ENCODE measurements around the gene APOBEC4.
"Not testable (repeated sequence)": the region's sequence is repeated elsewhere in the genome, so short reads cannot be mapped to it uniquely, and the experiment has no call there.

APOBEC4 gene

GRCh38 chr1:183635606-183636333, 17.3 kb downstream of the APOBEC4 start, which contains the start of gene ARPC5:
Gene ARPC5, minus strand, starts transcription at chr1:183635783. Its CDS starts 124 bp downstream, at chr1:183635659.
- in situ Hi-C loops (cut with HindIII; ENCODE audit: low sequenced_read_pairs): no loop called here

GRCh38 chr1:183635099-183635605, 18.0 kb downstream of the APOBEC4 start:
- in situ Hi-C loops (cut with HindIII; ENCODE audit: low sequenced_read_pairs): no loop called here

GRCh38 chr1:183634429-183635065, 18.6 kb downstream of the APOBEC4 start:
- in situ Hi-C loops (cut with HindIII; ENCODE audit: low sequenced_read_pairs): no loop called here

- in situ Hi-C loops (cut with HindIII; ENCODE audit: low sequenced_read_pairs): no loop called here
Observed at GRCh38 chr1:183633676-183634343, 19.3 kb downstream of the APOBEC4 start.

GRCh38 chr1:183632964-183633363, 20.2 kb downstream of the APOBEC4 start:
- in situ Hi-C loops (cut with HindIII; ENCODE audit: low sequenced_read_pairs): no loop called here

- in situ Hi-C loops (cut with HindIII; ENCODE audit: low sequenced_read_pairs): no loop called here
Observed at GRCh38 chr1:183632114-183632513, 21.0 kb downstream of the APOBEC4 start.

- in situ Hi-C loops (cut with HindIII; ENCODE audit: low sequenced_read_pairs): no loop called here
Observed at GRCh38 chr1:183630748-183631147, 22.4 kb downstream of the APOBEC4 start.

GRCh38 chr1:183628537-183628936, 24.6 kb downstream of the APOBEC4 start:
- in situ Hi-C loops (cut with HindIII; ENCODE audit: low sequenced_read_pairs): no loop called here

GRCh38 chr1:183626236-183626635, 26.9 kb downstream of the APOBEC4 start:
- in situ Hi-C loops (cut with HindIII; ENCODE audit: low sequenced_read_pairs): not testable (repeated sequence)

- in situ Hi-C loops (cut with HindIII; ENCODE audit: low sequenced_read_pairs): no loop called here
Observed at GRCh38 chr1:183622884-183623785, 30.0 kb downstream of the APOBEC4 start.

- in situ Hi-C loops (cut with HindIII; ENCODE audit: low sequenced_read_pairs): no loop called here
Observed at GRCh38 chr1:183622013-183622412, 31.1 kb downstream of the APOBEC4 start.

GRCh38 chr1:183620311-183620710, 32.8 kb downstream of the APOBEC4 start:
- in situ Hi-C loops (cut with HindIII; ENCODE audit: low sequenced_read_pairs): no loop called here

- in situ Hi-C loops (cut with HindIII; ENCODE audit: low sequenced_read_pairs): no loop called here
Observed at GRCh38 chr1:183619781-183620180, 33.3 kb downstream of the APOBEC4 start.

GRCh38 chr1:183618202-183618601, 34.9 kb downstream of the APOBEC4 start:
- in situ Hi-C loops (cut with HindIII; ENCODE audit: low sequenced_read_pairs): not testable (repeated sequence)

- in situ Hi-C loops (cut with HindIII; ENCODE audit: low sequenced_read_pairs): not testable (repeated sequence)
Observed at GRCh38 chr1:183612975-183613374, 40.1 kb downstream of the APOBEC4 start.

GRCh38 chr1:183612407-183612806, 40.7 kb downstream of the APOBEC4 start:
- in situ Hi-C loops (cut with HindIII; ENCODE audit: low sequenced_read_pairs): no loop called here

- in situ Hi-C loops (cut with HindIII; ENCODE audit: low sequenced_read_pairs): no loop called here
Observed at GRCh38 chr1:183611021-183611420, 42.1 kb downstream of the APOBEC4 start.

- in situ Hi-C loops (cut with HindIII; ENCODE audit: low sequenced_read_pairs): no loop called here
Observed at GRCh38 chr1:183609759-183610452, 43.2 kb downstream of the APOBEC4 start.

GRCh38 chr1:183609313-183609712, 43.8 kb downstream of the APOBEC4 start:
- in situ Hi-C loops (cut with HindIII; ENCODE audit: low sequenced_read_pairs): no loop called here

Data from endothelial cell of hepatic sinusoid (primary cell).